ENCODE data around the gene ALAS1.

ALAS1 gene

DNA sequence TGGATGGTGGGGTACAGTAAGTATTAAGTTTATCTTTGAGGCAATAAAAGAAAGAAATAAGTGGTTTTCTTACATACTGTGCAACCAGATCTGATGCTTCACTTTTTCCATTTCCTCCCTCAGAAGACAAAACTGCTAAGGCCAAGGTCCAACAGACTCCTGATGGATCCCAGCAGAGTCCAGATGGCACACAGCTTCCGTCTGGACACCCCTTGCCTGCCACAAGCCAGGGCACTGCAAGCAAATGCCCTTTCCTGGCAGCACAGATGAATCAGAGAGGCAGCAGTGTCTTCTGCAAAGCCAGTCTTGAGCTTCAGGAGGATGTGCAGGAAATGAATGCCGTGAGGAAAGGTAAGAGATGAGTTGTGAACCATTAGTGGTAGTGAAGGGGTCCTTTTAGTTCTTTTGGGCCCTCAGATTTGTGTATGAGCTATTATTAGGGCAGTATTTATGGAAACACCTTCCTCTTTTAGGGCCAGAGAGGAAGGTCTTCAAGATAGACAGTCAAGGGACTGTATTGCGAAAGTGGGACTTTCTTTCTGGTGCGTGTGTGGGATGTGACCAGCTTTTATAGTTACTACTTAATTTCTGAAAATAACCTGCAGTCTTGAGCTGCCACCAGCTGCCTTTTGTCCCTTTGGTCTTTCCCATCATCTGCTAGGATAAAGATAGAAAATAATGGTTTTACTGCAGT, 4.6 kb downstream of the ALAS1 start:
- DNase-seq: no peak

DNA sequence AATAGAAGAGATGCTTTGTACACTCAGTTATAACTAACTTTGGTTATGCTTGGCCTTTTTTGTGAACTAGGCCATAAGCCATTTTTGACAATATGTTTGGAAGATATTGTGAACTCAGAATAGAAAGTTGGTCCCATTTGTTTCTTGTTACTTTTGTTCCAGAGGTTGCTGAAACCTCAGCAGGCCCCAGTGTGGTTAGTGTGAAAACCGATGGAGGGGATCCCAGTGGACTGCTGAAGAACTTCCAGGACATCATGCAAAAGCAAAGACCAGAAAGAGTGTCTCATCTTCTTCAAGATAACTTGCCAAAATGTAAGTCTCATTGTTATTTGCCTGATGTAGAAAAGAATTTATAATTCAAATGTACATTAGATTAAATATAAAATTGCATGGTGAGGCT, 5.7 kb downstream of the ALAS1 start:
- DNase-seq: no peak

DNA sequence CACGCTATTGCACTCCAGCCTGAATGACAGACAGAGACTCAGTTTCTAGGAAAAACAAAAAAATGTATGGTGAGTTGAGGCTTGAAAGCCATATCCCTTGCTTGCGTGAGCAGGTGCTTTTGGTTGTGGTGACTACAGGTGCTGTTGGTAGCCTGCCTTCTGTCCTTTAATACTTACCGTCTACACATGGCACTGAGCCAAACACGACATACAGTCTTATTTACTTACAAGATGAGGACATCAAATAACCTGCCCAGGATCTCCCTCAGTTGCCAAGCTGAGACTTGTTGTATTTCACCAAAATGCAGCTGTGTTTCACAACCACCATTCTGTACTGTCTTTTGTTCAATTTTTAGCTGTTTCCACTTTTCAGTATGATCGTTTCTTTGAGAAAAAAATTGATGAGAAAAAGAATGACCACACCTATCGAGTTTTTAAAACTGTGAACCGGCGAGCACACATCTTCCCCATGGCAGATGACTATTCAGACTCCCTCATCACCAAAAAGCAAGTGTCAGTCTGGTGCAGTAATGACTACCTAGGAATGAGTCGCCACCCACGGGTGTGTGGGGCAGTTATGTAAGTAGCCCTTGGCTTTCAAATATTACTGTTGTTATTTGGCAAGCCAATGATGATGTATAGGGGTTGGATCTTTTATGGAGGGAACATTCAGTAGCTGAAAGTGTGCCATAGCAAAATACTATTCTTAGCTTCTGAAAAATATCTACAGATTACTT, 6.5 kb downstream of the ALAS1 start:
- DNase-seq: no peak

DNA sequence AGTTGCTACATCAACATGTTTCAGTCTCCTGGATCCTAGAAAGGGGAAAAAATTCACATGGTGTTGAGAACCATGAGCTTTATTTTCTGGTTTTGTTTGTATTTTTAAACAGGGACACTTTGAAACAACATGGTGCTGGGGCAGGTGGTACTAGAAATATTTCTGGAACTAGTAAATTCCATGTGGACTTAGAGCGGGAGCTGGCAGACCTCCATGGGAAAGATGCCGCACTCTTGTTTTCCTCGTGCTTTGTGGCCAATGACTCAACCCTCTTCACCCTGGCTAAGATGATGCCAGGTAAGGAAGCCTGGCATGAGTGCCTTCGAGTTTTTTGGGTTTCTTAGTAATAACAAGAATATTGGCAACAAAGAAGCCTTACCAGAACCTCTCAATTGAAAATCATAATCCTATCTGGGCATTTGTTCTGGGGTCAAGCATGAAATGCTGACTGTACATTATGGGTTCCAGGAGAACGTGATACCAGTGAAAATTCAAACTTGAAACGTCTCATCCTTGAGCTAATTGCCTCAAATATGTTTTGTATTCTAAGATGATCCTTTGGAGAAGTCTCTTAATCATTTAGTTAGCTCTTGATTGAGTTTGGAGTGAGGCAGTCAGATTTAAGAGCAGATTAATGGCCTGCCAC, 7.9 kb downstream of the ALAS1 start:
- DNase-seq: no peak

DNA sequence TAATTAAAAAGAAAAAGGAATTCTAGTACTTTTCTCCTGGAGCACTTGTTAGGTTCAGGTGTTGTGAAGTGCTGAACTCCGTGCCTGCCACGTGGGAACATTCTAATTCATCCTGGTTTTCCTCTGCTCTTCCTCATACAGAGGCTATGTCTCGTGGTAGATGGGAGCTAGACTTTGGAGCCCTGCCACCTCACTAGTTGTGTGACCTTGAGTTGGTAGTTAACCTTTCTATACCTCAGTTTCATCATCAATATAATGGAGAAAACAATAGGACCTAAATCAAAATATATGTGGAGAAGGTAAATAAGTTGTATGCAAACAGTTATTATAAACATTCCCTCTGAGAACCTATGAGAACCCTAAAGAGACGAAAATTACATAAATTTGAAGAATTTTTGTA, 10.6 kb downstream of the ALAS1 start:
- DNase-seq: no peak

DNA sequence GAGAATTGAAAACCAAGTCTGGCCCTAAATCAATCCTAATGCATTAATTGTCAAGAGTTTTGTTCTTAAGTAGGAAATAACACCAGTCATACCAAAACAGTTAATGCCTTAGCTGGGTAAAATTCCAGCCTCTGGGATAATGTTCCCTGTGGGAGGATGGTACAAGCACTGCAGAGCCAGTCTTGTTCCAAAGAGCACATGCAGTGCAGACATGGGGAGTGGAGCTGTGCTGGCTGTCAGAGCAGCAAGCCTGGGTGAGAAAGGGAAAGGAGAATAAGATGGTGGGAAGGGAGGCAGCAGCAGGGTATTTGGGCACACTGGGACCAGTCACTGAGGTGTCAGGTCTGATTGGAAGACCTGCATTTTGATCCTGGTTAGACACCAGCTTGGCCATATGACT, 12.1 kb downstream of the ALAS1 start:
- DNase-seq: no peak

DNA sequence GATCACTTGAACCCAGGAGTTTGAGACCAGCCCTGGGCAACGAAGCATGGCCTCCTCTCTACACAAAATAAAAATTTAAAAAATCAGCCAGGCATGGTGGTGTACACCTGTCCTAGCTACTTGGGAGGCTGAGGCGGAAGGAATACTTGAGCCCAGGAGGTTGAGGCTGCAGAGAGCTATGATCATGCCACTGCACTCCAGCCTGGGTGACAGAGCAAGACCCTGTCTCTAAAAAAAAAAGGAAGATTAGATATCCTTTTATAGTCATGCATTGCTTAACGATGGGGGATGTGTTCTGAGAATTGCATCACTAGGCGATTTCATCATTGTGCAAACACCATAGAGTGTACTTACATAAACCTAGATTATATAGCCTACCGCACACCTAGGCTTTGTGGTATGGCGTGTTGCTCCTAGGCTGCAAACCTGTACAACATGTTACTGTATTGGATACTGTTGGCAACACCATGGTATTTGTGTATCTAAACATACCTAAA, 12.6 kb downstream of the ALAS1 start:
- no peak for DNase-seq

DNA sequence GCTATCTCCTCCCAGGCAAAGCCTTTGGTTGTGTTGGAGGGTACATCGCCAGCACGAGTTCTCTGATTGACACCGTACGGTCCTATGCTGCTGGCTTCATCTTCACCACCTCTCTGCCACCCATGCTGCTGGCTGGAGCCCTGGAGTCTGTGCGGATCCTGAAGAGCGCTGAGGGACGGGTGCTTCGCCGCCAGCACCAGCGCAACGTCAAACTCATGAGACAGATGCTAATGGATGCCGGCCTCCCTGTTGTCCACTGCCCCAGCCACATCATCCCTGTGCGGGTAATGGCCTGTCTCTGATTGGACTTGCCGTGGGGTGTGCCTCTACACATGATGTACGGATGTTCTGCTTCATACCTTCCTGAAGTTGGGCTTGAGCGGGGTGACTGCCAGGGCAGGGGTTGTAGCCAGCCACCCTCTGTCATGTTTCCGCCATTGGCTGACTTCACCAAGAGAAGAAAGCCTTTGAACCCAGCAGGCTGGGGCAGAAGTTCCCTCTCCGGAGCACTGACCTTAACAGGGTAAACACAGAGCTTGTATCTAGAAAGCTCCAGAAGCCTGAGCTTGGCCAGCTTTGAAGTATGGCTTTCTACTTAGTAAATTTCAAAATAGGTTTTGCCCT, 13.4 kb downstream of the ALAS1 start:
- DNase-seq: no peak

DNA sequence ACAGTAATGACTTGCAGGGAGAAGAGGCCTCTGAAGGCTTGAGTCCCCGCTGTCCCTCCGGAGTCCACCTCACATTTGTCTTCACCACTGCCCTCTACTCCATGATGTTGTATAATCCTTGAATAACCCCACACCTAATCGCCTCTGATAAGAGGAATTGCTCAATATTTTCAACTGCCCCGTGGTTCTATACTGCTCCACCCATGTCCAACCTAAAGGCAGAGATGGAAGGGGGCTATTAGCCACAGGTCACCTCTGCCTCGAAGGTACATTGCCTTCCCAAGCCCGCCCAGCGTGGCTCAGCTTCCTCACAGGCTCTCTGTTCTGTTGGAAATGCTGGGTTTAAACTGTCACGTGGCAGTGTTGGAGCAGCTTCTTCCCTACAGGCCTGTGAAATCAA, 15.0 kb downstream of the ALAS1 start:
- DNase-seq: no peak

DNA sequence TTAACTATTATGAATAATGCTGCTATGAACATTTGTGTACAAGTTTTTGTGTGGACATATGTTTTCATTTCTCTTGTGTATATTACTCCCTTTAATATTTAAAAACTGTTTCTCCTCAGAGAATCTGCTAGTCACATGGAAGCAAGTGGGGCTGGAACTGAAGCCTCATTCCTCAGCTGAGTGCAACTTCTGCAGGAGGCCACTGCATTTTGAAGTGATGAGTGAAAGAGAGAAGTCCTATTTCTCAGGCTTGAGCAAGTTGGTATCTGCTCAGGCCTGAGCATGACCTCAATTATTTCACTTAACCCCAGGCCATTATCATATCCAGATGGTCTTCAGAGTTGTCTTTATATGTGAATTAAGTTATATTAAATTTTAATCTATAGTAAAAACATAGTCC, 15.9 kb downstream of the ALAS1 start:
- DNase-seq: no peak

DNA sequence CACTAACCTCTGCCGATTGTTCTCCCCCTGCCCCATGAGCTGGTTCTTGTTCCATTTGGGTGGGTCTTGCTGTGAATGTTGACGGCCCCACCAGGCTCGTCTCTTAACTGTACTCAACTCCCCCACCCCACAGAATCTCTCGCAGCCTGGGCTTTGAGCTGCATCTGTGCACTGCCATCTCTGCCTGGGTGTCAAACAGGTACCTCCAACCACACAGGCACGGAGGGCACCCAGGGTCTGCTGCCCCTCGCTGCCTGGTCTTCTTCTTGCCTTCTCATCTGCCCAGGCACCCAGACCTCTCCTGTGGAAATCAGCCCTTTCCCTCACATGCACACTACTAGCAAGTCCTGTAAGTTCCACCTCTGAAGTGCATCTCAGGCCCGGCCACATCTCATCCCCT, 17.4 kb downstream of the ALAS1 start:
- no peak for DNase-seq

DNA sequence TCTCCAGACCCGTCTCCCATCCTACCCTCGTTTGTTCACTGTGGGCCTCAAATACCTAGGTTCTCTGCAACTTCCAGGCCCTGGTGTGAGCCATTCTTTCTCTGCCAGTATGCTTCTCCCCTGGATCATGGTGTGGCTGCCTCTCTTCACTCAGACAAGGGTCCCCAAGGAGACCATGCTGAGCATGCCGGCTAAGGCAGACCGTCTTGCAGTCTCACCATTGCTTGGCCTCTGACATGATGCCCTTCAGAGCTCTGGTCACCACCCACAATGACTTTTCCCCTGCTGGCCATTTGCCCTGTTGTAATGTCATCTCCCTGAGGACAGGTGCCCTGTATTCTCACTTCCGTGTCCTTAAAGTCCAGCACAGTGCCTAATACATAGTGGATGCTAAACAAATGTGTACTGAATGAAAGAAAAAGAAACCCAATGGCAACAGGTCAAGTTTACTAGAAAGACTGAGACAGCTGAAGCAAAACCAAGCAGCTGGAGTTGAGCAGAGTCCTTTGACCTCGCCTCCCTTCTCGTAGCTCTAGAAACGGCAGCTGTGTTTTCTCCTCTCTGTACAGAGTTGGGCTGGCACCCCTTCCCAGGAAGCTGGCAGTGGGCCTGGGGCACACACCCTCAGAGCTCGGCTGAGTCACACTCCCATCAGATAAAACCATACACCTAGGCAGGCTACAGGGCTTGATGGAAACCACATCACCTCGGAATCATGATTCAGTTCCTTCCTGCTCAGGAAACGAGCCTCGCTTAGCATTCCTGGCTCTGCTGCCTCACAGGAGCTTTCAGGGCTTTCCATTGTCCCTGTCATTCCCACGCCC, 18.8 kb downstream of the ALAS1 start:
- no peak for DNase-seq

DNA sequence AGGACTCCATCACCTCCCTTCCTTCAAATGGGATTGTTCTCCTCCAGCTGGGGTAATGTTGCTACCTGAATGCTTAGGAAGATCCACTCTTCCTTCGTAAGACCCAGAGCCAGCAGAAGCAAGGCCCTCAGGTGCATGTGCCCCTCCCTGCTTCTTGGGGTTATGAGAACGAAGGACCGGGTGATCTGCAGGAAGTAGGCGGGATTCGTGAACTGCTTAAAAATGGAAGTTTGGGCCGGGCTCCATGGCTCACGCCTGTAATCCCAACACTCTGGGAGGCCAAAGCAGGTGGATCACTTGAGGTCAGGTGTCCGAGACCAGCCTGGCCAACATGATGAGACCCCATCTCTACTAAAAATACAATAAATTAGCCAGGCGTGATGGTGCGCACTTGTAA, 19.4 kb downstream of the ALAS1 start:
- DNase-seq: no peak

DNA sequence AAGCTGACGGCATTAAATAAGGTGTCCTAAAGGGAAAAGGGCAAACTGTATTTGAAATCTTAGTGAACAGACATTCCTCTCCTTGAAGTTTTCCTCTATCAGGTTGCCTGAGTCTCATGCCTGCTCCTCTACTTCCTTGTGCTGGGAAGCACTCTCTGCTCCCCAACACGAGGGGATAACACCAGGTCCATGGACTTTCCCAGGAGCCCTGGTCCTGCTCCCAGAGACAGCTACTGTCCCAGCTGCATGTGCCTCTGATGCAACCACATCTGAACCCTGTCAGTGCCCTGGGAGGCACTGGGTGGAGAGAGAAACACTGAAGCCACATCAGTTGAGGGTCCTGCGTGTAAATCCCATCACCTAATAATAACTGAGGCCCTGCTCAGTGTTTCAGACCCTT, 20.1 kb downstream of the ALAS1 start:
- DNase-seq: no peak

DNA sequence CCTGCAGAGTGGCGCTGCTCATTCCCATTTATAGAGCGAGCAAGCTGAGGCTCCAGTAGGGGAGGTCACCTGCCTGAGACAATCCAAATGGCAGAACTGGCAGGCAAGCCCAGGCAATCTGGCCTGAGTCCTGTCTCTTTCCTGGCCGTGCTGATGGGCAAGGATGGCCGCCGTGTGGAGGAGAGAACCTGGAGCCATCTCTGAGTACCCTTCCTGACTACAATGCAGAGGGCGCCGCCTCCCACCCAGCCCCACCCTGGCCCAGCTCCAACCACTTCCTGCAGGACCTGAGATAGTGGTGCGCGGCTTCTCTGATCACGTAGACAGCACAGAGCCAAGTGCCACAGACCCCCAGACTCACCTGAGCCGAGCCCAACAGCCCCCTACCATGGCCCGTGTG, 20.5 kb downstream of the ALAS1 start:
- no peak for DNase-seq

DNA sequence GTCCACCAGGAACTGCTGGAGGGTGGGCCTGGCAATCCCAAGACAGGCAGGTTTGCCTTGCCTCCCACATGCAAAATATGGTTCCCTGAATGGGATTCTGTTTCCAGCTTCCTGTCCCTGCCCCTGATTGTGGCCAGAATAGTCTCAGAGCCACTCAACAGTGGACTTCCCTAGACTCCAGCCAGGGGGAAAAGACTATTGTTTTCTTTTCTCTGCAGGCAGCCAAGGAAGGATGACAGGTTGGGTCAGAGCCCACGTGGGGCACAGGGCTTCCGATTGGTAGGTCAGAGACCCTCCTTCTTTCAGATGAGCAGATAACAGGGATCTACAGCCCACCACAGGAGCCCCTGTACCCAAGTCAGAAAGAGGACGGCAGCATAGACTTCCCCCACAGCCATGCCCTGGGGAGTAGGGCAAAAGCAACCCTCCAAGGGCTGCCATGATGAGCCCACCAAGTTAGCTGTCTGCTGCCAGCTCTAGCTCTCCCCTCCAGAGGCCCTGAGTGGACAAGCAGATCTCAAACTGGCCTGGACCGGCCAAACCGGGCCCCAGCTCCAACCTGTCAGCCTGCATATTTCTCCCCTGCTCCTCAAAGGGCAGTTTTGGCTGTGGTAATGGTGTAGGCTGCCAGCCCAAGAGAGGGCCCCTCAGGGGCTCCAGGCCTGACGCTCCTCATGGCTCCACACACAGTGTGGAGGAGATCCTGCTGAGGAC, 21.1 kb downstream of the ALAS1 start:
- no peak for DNase-seq

DNA sequence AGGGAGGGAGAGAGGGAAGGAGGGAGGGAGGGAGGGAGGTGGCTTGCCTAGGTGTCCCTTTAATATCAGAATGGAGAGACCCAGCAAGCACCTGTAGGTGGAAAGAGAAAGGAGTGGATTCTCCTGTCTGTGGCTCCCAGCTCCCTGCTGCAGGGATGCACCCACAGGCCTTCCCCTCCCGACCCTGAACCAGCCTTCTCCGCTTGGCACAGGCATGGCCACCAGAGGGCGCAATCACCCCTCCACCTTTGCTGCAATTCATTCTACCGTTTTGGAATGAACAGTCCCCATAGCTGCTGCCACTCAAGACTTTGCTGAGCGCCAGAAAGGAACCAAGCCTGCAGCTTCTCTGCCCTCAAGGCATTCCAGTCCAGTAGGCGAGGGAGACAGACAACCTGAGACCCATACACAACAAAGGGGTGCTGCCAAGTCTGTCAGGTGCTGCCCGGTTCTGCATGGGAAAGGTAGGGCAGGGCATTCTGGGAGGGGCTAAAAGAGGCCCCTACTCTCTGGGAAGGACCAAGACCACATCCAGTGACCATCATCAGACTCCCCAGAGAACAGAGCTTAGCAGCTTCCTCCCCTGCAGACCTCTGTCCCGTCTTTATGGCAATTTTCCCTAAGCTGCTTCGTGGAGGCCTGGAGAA, 22.5 kb downstream of the ALAS1 start:
- DNase-seq: peak; percentile 41 to 87

DNA sequence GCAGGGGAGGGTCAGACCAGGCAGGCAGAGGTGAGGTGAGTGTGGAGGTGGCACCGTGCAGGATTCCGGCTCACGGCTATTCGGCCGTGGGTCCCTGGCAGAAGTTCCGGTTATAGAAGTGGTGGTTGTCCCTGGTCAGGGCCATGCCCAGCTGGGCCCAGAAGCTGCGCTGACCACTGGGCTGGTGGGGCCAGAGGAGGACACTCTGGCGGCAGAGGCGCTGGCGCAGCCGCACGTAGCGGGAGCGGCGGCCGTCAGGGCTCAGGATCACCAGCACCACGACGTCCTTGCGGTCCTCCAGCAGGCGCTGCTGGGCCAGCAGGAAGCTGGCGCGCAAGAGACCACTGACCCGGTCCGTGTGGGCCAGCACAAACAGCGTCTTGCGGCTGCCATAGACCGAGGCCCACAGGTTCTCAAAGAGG, 23.2 kb downstream of the ALAS1 start:
- no peak for DNase-seq

DNA sequence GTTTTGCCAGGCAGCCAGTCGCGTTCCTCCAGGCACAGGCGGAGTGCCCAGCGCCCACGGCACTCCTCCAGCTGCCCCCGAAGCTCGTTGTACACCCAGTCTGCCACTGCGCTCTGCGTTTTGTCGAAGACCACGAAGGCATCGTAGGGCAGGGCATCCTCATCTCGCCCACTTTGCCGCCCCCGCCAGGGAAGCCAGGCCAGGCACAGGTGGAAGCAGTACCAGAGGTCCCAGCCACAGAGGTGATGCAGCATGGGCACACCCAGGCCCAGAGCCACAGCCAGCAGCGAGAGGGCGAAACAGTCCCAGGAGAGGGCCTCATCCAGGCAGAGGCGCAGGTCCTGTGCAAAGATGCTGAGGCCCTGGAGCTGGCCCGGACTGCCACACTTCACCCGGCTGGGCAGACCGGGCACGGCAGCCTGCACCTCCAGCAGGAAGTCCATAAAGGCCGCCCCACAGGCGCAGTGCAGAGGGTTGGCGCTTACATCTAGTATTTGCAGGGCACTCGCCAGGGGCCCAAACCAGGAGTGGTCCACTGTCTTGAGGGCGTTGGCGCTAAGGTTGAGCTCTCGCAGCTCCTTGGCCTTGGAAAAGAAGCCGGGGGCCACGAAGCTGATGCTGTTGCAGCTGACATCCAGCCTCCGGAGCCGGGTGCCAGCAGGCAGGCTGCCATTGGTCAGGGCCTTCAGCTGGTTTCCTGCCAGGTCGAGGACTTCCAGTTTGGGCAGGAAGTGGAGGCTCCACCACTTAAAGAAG, 23.8 kb downstream of the ALAS1 start:
- no peak for DNase-seq

DNA sequence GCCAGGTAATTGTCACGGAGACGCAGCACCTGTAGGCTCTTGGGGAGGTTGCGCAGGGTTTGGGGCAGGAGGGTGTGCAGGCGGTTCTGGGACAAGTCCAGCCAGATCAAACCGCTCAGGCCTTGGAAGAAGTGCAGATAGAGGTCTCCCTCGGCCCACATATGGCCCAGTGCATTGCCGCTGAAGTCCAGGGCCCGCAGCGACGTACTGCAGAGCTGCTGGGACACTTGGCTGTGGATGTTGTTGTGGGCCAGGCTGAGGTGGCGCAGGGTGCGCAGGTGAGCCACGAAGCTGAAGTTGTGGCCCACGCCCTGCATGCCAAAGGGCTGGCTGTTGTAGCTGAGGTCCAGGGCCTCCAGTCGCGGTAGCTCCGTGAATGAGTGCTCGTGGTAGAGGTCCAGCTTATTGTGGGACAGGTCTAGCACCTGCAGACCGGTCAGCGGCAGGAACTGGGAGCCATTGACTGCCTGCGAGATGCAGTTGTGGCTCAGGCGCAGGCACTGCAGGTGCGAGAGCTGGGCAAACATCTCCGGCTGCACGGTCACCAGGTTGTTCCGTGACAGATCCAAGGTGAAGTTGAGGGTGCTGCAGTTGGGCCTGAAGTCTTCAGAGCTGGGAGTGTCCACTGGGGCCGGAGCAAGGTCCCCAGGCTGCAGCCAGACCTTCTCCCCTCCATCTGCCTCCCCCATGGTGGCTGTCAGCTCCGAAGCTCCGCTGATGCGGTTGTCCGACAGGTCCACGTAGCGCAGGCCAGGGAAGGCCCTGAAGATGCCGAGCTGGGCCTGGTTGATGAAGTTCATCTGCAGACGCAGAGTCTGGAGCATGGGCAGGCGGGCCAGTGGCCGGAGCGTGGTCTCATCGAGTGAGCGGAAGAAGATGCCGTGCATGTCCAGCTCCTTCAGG, 24.6 kb downstream of the ALAS1 start:
- DNase-seq: no peak
